Measurements from ENCODE around the gene MMP13.
"Not testable (repeated sequence)": the region's sequence is repeated elsewhere in the genome, so short reads cannot be mapped to it uniquely, and the experiment has no call there.

The MMP13 gene

DNA sequence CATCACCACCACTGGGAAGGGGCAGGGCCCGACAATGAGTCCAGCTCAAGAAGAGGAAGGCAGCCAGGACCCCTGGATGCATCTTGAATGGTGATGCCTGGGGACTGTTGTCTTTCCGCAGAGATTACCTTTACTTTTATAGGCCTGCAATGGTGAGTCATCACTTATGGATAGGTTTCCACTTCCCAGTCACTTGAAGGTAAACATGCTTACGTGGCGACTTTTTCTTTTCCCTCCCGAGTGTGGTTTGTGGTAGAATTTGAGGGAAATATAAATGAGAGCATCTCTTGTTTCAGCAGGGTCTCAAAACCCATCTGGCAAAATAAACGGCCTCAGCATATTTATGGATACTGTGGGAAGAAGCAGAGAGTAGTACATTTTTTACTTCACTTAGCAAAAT, at the start of gene MMP13:
TSS of gene MMP13 (minus strand) at position 109 of the 400 bp plus-strand sequence. CDS start at position 82, 27 bp downstream.
- DNase-seq: peak; percentile 36

DNA sequence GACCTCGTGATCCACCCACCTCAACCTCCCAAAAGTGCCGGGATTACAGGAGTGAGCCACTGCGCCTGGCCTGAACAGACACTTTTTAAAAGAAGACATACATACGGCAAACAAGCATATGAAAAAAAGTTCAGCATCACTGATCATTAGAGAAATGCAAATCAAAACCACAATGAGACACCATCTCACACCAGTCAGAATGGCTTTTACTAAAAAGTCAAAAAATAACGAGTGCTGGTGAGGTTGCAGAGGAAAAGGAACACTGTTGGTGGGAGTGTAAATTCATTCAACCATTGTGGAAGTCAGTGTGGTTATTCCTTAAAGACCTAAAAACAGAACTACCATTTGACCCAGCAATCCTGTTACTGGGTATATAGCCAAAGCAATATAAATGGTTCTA, 48.7 kb upstream of the MMP13 start:
- DNase-seq: not testable (repeated sequence)

DNA sequence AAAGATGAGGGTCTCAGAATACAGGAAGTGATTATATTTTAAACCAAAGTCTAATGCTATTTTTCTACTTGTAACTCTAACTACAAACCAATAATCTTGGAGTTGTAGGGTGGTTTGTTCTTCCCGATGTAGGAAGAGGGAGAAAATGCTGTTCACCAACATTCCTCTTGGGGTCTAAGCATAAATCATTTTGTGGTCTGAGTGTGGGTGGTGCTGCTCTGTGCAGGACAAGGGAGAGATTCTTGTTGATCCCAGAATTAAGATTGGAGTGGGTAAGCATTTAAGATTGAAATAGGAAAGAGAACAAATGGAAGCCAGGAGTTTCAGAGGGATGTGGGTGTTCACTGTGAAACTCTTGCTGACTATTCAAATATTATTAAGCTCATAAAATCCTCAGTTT, 38.6 kb upstream of the MMP13 start:
- peak; percentile 20 for DNase-seq

DNA sequence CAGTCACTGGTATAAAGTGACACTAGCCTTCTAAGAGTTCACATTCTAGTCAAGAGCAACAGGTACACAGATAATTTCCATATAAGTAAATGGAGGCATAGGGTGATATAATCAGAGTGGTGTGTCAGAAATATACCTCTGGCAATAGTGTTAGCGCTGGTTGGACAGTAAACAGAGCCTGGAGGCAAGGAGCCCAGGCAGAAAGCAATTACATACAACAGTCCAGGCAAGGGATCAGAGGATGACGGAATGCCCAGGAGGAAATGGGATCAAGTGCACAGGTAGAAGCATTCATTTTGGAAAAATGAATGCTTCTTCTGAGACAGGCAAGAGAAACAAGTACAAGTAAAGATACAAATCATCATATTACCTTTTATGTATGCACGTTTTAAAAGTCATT, 36.2 kb upstream of the MMP13 start:
- DNase-seq: no peak

DNA sequence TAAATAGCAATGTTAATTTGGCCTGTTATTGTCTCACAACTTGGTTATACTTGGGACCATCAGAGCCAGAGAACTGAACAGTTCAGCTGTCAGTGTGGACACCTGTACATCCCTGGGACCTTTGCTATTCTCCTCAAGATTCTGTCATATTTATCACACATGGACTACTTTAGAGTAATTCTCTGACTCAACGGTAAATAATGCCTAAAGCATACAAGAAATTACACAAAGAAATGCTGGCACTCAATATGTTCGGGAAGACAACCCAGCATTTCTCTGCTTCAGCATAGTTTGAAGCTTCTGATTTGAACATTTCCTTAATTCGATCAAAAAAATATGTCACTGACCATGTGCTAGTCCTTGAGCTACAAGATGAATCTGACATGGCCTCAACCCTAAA, 34.6 kb upstream of the MMP13 start:
- DNase-seq: no peak

DNA sequence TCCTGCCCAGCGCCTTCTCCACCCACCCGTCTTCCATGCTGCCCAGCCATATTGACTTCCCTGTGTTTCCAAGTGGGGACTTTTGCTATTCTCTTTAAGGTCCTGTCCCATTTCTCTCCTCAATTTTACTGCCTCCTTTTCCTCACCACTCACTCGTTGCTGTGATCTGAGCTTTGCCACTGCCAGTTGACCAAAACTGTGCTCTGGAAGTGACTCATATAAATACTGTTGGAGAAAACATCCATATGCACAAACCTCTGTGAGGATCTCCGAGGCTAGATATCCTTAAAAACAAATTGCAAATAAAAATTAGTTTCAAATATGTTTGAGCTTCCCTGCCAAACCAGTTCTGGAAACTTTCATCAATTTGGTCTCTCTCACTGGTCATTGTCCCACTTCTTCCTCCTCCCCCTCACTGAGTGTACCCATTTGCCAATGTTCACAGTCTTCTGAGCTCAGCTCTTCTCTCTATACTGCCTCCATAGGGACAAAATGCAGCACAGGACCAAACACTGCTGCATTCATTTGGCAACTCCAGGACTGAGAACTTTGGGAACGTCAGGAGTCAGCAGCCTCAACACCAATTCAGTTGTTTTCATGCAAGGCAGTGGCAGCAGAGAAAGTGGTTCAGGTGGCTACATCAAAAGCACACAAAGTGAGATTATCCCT, 34.0 kb upstream of the MMP13 start:
- no peak for DNase-seq

DNA sequence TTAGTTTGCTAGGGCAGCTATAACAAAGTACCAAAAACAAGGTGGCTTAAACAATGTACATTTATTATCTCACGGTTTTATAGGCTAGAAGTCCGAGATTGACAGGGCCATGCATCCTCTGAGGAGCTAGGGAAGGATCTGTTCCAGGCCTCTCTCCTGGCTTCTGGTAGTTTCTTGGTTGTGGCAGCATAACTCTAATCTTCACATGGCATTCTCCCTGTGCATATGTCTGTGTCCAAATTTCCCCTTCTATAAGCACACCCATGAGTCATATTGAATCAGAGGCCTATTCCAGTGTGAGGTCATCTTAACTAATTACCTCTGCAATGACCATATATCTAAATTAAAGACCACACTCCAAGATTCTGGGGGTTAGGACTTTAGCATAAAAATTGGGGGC, 31.3 kb upstream of the MMP13 start:
- DNase-seq: no peak

DNA sequence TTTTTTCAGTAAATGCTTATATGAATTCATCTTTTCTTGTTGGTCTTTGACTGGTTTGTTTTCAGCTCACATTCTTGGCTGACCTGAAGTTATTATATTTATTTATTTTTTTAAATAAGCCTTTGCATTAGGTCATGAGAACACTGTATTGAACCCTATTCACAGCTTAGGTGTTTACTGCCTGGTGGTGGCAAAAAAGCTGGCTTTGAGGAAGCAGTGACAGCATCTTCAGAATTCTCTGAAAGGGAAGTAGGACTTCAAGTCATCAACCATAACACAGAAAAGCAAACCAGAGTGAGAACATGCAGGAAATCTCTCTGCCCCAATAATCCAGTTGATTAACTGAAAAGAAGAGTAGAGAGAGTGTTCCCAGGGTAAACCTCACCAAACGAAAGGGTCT, 30.3 kb upstream of the MMP13 start:
- no peak for DNase-seq

DNA sequence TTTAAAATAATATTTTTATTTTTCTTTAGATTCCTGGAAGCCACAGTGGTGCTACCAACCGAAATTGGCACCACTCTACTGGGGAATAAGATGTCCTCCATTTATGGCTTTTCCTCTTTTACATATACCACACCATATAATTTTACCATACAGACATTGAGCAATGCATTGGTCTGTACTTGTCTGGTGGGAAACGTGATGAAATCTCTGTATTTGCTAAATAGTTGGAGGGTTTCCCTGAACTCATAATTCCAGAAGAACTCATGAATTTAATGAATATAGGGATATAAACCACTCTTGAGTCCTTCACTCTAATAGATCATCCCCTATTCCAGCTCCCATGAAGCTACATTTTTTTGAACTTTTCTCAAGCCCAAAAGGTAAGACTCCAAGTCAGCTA, 28.0 kb upstream of the MMP13 start:
- no peak for DNase-seq

DNA sequence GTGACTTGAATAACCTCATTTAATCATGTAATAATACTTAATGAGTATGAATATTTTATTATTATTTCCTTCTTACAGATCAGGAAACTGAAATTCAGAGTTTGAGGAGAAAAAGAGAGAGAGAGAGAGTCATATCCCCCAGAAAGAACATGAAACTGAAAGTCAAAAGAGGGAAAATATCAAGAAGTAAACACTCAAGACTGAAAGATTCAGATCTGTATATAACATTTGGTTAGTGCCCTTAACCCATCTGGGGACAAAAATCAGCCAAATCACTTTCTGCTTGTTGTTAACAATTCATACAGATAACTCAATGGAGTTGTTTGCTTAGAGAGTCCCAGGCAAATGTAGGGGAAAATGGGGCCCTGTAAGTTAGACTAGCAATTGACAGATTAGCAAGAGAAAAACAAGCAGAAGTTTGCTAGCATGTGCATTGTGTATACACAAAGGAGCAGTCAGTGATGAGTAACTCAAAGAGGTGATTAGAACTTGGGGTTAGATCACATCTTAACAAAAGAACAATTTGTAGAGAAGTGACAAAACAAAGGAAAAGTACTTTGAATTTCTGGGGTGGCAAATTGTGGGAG, 25.9 kb upstream of the MMP13 start:
- no peak for DNase-seq

DNA sequence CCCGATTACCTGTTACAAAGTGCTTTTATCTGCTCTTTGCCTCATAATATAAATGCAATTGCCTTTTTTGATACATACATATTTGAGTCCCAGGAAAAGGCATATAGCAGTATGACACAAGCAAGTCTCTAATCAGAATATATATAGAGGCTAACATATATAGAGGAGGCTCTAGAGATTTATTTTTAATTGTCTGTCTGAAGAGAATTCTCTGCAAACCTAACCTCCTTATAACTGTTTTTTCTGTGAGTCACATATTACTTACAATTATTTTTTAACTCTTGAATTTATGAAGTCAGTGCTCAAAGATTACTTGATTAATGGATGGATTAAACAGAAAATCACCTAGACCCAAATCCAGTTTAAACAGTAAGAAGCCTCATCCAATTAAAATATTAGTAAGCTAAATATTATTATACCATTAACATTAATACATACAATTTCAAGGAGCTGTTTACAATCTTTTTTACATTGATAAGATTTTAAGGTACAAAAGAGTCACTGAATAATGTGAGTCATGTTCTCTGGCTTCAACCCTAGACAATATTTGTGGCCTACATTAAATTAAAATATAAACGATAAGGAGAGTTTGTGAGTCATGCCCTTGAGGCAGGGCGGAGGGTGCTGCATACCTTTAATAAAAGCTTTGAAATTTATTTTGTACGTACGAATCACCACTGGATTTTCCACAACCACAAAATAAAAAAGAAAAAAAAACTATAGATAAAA, 19.2 kb upstream of the MMP13 start:
- DNase-seq: no peak

DNA sequence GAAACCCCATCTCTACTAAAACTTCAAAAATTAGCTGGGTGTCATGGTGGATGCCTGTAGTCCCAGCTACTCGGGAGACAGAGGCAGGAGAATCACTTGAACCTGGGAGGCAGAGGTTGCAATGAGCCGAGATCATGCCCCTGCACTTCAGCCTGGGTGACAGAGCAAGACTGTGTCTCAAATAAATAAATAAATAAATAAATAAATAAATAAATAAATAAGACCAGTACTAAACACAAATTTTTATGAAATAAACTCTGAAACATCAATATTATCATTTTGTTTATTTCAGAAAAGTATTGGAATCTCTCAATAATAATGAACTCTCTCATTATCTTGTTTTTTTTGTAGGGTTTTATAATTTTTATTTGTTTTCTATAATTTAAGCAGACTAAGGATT, 18.2 kb upstream of the MMP13 start:
- DNase-seq: not testable (repeated sequence)

DNA sequence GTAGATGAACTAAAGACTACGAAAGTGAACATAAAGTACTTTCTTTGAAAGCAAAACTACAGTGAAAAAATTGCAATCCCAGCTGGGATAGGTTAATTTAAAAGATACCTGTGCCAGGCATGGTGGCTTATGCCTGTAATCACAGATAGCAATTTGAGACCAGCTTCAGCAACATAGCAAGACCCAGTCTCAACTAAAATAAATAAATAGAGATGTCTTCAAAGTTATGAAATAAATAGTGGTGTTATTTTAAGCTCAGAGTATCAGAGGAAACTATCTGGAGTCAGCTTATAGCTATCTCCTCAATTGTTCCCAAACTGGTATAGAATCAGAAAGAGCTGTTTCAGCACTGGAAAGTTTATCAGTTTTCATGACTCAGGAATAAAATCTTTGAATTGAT, 17.3 kb upstream of the MMP13 start:
- DNase-seq: no peak

DNA sequence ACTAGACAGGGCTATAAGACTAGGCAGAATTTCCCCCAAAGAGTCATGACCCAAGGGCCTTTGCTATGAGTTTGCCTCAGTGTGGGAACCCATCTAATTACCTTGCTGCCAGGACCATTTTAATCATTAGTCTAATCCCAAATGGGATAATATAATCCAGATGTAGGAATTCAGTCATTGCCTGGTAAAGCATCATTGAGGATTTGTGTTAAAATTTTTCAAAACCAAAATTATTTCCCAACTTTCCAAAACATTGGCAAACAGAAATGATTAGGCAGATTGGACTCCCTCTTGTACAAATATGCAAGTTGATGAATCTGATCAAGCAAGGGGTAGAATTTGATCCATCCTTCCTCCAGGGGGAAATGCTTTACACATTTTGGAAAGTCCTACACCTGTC, 16.2 kb upstream of the MMP13 start:
- DNase-seq: no peak

DNA sequence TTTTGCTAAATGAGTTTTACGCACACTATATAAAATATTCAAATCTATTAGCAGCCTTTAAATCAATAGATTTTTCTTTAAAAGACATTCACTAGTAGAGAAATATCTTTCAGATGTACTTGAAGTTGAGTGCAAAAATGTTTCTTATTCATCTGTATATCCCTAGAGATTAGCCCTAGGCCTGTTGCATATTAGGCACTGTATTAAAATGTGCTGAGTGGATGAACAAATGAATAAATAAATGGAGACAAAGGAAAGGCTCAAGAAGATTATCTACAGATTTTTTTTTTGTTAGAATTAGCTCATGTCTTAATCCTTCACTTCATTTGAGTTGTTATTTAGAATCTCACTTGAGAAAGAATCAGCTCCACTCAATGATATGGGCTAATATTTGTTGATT, 12.0 kb upstream of the MMP13 start:
- no peak for DNase-seq

DNA sequence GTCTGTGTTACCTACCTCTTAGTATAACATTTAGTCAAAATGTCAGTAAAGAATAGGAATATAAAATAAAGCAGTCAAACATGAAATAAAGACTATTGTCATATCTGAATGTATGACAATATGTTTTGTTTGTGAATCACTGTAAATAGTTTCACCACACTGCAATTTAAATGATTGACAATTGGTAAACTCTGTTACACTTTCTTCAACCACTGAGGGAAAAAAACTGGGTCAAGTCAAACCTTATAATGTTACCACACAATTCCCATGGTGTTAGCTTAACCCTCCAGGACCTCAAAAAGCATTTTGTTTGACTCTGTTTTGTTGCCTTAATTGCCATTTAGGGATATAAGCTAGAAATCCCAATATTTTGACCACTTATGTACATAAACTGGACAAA, 10.5 kb upstream of the MMP13 start:
- DNase-seq: no peak

DNA sequence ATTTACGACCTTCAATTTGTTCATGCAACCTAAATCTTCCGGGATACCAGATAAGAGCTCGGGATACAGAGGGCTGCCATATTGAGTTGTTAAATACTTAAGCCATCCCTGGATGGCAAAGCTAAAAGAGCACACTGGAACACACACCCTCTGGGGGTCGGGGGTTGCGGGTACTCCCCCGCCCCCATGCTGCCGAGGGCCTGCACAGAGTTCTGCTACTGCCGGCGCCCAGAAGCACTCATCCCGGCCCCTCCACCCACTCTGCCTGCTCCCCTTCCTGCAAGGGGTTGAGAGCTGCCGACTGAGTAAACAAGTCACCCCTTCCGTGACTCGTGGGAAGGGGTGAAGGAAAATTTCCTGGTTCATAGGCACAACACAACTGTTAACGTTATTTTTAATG, 9.3 kb upstream of the MMP13 start:
- no peak for DNase-seq

DNA sequence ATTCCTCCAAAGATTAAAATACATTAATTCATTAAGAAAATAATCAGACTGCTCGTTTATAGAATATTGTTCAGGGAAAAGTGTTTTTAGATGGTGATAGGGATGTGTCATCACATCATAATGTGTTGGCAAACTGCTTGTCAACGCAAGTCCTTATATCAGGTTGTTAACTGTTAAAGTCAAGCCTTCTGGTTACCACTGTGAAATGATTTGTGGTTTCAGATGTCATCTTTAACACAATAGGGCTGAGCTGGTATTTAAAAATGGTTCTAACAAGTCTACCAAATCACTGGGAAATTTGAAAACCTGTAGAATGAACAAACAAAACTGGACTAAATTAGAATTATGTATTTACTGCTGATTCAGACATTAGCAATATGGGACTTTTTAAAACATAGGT, 2.4 kb upstream of the MMP13 start:
- no peak for DNase-seq

DNA sequence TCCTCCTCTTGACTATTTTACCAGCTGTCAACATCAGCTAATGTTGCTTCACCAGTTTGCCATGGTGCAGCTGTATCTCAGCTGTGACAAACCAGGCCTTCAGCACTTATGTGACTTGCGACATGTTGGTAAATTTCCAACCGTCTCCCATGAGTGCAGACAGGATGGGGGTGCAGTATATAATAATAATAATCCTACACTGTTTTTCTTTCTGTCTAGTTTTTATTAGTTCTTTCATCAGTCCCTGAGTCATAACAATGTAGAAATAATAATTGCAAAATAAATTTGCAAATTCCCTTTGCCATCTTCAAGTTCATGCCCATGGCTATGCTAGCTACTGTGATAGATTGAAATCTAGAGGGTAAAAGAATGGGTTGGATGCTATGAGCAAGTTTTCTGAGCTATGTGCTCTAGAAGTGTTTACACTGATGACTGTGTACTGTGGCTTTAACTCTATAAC, 4.9 kb downstream of the MMP13 start:
- DNase-seq: no peak

DNA sequence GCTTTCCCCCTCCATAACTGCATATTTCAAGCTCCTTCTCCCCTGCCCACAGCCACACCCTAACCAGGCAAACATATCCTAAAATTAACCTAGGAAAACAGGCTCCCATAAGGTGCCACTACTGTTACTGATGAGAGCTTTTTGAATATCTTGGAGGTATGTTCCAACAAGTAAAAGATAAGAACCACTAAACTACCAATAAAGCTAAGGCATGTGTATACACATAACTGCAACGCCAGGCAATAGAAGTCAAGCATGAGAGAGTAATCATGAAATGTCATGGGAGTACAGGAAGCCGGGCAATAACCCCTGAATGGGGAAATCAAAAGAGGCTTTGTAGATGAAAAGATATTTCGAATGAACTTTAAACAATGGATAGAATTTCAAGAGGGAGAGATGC, 9.3 kb downstream of the MMP13 start:
- no peak for DNase-seq

DNA sequence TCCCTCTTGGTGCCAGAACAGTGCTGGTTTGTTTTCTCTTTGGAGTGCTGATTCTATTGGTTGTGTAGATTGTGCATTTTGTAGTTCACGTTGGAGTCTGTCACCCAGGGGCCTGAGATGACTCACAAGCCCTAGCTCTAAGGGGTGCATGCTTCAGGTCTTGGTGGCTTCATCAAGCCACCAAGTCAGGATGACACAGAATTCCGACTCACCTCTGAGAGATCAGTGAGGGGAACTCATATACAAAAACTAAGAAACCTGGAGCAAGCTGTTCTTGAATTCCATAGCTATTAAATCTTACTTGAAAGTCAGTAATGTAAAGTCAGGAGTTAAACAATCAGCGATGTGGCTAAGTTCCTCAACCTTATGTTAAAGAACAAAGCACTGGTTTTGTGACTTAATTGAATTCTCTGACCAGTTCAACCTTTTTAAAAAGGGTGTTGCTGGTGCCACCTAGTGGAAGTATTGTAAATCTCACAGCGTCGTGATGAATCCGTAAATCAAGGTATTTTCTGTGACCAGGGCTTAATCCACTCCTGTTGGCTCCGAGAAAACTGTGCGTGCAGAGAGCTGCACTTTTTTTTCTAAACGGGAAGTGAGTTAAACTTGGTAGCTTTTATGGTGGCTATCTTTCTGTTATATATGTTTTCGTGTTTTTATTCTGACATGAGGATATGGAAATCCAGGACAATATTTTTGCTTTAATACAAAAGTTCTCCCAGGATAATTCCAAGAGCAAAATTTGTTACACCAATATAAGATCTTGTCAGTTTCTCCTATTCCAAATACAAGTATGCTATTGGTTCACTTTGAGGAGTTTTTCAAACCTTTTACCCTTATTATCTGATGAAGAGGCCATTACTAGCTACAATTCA, 14.6 kb downstream of the MMP13 start:
- DNase-seq: no peak

DNA sequence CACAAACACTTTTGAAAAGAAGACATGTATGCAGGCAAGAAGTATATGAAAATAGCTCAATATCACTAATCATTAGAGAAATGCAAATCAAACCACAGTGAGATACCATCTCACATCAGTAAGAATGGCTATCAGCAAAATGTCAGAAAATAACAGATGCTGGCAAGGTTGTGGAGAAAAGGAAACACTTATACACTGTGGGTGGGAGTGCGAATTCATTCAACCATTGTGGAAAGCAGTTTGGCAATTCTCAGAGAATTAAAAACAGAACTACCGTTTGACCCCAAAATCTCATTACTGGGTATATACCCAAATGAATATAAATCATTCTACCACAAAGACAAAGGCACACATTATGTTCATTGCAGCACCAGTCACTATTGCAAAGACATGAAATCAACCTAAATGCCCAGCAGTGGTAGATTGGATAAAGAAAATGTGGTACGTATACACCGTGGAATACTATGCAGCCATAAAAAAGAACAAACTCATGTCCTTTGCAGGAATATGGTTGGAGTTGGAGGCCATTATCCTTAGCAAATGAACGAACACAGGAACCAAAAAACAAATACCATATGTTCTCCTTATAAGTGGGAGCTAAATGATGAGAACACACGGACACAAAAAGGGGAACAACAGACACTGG, 18.5 kb downstream of the MMP13 start:
- DNase-seq: no peak

DNA sequence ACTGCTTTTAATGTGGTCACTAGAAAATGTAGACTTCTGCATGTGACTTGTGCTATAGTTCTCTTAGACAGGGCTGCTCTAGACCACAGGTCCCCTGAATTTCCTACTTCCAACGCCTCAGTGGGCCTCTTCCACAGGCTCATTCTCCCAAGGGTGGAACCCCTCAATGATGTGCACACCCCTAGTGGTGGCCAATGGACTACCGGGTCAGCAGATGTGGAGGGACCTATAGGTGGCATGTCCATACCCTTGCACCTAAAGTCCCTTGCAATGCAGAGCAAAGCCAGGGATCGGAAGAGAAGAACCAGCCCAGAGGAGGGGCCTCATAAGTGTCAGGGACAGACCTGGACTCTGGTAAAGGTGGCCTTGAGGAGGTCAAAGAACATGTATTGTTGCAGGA, 20.0 kb downstream of the MMP13 start:
- no peak for DNase-seq

Data from femur (tissue), 1 donor.